Tibial nerve (tissue), 4 donors: Measurements from ENCODE around the gene RNASEH2C.

Experiments
- CTCF ChIP-seq, 5 experiments: fragments of 200-600 bp in 3 of 5; fragments of 450-650 bp in 2 of 5; sonication (generic) in 3 of 5; IDR thresholded peaks; one replicate each; pipeline ENCODE4 v1.5.1; 2016 to 2019; ENCODE audit warnings: antibody characterized with exemption in 5 of 5, mild to moderate bottlenecking in 3 of 5, moderate library complexity in 2 of 5
- EP300 ChIP-seq, 2 donors: sonication (generic); formaldehyde crosslinking; IDR thresholded peaks; one replicate each; pipeline ENCODE4 v1.6.1; 2017; ENCODE audit warnings: antibody characterized with exemption in 2 of 2, mild to moderate bottlenecking in 1 of 2
- POLR2A ChIP-seq, 2 donors: fragments of 450-650 bp; IDR thresholded peaks; one replicate each; pipeline ENCODE4 v1.6.1; 2017; ENCODE audit warnings: antibody characterized with exemption in 2 of 2, mild to moderate bottlenecking in 2 of 2, moderate library complexity in 2 of 2

GRCh38 chr11:65717906-65718305 is 2.7 kb downstream of the RNASEH2C start:
- TF ChIP-seq CTCF (IDR thresholded peaks at IDR 0.05) (no peak), POLR2A (IDR thresholded peaks at IDR 0.05) (no peak), EP300 (IDR thresholded peaks at IDR 0.05) (no peak)
